HG02852 (cell line): Measurements from ENCODE around the gene LYPD8.

Experiments used
- ATAC-seq: cut with Tn5 transposase; IDR thresholded peaks from one replicate; pipeline ENCODE4 v1.9.1; 2021; ENCODE audit warnings: mild to moderate bottlenecking, moderate library complexity; ENCODE audit not compliant: unreplicated experiment

Gene LYPD8

DNA sequence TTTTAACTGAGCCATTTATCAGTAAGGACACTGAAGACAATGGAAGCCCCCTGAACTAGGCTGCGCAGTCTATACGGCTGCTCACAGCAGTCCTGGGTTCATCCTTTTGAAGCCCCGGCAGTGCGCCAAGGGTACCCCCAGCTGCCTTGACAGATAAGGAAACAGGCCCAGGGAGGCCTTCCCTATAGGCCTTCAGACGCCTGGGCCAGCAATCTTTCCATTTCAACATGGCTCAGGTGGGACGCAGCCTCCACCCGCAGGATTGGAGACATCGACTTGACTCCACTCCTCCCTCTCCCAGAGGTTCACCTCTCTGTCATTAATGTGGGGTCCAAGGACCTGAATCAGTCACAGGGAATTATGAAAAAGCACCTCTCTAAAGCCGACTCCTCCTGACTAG, 2.8 kb upstream of the LYPD8 start:
- no peak for ATAC-seq

DNA sequence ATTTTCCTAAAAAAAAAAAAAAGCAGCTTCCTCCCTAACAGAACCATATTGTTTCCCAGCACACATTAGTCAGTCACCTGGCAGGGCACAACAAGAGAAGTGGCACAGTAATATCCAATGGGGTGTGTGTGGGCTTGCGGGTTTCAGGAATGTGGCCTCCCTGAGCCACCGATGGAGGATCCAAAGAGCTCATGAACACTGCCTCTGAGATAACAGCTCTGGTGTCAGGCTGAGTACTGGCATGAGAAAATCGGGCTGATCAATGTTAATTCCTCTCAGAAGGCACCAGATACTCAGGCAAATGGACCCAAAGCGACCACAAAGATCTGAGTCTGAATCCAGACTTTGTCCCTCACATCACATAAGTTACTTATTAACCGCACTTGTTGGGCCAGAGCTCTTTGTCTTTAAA, 2.2 kb upstream of the LYPD8 start:
- no peak for ATAC-seq

DNA sequence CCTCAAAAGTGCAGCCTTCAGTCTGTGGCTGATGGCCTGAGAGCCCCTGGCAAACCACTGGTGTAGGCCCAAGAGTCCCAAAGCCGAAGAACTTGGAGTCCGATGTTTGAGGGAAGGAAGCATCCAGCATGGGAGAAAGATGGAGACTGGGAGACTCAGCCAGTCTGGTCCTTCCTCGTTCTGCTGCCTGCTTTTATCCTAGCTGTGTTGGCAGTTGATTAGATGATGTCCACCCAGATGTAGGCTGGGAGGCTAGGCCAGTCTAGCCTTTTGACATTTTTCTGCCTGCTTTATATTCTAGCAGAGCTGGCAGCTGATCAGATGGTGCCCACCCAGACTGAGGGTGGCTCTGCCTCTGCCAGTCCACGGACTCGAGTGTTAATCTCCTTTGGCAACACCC, 1.1 kb upstream of the LYPD8 start:
- ATAC-seq, result no peak

DNA sequence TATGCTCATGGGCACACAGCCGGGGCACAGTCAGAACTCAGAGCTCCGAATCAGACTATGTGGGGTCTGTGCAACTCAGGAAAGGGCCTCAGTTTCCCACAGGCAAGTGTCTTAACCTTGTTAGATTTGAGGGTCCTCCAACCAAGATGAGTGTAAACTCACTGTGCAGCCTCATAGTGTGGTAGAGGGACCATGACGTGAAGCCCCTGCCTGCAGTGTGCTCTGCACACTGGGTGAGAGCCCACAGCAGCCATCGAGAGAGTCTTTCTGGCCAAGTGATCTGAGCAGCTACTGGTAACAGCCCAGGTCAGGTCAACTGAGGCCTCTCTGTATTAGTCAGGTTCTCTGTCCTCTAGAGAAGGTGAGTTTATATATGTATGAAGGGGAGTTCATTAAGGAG, 592 bp upstream of the LYPD8 start:
- no peak for ATAC-seq

DNA sequence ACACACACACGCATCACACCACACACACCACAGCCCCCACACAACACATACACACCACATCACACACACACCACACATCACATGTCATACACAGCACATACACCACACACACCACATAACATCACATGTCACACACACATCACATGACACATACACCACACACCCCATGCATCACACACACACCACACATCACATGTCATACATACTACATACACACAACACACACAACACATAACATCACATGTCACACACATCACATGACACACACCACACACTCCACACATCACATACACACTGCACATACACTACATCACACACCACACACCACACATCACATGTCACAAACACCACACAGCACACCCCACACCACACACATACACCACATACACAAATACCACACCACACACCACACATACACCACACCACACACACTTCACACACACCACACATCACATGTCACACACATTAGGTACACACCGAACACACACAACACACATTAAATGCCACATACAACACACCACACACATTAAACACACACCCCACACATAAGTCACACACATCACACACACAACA, 1.8 kb downstream of the LYPD8 start:
- ATAC-seq, result no peak

DNA sequence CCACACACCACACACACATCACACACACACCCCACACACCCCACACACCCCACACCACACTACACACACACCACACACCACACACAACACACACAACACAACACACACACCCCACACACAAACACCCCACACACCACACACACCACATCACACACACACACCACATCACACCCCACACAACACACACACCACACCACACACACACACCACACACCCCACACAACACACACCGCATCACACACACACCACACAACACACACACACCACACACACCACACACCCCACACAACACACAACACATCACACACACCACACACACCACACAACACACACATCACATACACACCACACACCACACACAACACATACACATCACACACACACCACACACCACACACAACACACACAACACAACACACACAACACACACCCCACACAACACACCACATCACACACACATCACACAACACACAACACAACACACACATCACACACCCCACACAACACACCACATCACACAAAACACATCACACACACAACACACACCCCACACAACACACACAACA, 2.4 kb downstream of the LYPD8 start:
- ATAC-seq, result no peak

DNA sequence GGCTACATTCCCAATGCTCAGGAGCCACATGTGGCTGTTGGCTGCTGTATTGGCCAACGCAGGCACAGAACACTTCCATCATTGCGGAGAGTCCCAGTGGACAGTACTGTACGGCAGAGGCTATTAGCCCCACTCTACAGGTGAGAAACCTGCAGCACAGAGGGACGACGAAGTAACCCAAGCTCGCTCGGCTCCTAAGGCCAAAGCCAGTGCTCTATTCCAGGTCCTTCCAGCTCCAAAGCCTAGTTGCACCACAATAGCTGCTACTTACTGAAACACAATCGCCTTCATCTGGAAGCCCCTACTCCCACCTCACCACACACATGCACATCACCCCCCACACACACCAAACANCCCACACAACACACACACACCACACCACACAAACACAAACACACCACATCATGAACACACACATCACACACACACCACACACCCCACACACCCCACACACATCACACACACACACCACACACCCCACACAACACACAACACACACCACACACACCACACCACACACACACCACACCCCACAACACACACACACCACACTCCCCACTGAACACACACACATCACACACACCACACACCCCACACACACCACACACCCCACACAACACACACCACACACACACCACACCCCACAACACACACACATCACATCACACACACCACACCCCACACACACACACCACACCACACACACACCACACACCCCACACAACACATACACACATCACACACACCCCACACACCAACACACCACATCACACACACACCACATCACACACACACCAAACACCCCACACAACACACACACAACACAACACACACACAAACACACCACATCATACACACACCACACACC, 3.2 kb downstream of the LYPD8 start:
- no peak for ATAC-seq

DNA sequence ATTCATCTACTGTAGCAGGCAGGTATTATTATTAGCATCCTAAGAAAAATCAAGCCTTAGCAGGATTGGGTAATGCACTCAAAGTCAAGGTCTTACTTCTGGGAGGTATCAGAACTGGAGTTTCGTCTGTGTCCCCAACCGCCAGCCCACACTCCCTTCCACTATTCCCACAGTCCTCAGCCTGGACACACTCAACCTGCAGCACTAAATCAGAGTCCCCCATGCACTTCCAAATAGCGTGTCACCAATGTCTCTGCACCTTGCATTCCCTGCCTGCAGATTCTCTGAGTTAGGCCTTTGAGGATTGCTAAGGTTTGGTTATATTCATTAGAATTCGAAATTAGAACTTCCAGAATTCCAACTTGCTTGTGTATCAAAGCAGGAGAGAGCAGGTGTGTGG, 3.9 kb downstream of the LYPD8 start:
- ATAC-seq, result no peak

DNA sequence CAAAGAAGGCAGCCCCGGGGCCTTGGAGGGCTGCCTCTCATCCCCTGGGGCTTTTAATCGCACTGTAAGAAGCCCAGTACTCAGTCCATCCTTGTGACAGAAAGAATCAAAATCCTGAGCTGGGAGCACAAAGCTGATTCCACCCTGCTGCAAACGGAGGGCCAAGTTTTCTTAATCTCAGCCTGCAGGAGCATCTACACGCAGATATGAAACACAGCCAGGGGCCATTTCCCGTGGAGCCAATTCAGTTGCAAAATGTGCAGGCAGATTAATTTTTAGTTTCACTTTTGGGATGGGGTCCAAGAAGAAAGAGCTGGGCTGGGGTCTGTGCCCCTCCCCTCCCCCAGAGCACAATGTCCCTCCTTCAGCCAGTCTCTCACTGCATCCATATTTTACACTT, 4.4 kb downstream of the LYPD8 start:
- no peak for ATAC-seq

DNA sequence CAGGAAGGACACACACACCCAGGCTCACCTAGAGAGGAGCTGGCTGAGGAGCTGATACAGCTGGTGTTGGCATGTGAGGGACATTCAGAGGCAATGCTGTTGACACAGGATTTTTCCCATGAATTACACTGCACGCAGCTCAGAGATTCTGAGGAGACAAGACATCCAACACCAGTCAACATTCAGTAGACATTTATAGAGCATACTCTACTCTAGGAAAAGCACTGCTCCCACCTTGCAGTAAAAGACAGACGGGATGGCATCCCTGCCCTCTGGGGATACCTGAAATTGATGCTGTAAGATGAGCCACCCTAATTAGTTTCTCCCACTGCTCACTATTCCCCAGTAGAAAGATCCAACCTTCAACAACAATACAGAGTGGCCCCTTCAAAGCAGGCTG, 5.1 kb downstream of the LYPD8 start:
- ATAC-seq, result no peak

DNA sequence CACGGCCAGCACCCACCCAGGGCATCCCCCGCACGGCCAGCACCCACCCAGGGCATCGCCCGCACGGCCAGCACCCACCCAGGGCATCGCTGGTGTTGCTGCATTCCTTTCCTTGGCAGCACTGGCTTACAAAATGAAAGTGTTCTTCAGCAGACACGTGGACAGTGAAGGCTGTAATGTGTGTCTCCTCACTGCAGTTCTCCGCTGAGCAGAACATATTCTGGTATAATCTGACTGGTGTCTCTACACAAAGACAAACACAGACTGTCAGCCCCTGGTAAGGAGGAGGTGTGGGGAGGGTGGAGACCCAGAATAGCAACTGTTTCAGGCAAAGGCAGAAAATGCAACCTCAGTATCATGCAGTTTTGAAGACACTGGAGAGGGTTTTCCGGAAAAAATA, 7.3 kb downstream of the LYPD8 start:
- no peak for ATAC-seq

DNA sequence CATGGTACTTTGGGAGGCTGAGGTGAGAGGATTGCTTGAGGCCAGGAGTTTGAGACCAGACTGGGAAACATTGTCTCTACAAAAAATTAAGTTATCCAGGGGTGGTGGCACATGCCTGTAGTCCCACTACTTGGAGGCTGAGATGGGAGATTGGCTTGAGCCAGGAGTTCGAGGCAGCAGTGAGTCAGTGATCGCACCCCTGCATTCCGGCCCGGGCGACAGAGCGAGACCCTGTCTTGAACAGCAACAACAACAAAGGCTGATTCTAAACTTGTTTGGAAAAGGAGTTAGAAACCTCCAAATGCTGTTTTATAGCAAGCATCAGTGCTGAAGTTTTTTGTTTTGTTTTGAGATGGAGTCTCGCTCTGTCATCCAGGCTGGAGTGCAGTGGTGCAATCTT, 14.7 kb downstream of the LYPD8 start:
- no peak for ATAC-seq

DNA sequence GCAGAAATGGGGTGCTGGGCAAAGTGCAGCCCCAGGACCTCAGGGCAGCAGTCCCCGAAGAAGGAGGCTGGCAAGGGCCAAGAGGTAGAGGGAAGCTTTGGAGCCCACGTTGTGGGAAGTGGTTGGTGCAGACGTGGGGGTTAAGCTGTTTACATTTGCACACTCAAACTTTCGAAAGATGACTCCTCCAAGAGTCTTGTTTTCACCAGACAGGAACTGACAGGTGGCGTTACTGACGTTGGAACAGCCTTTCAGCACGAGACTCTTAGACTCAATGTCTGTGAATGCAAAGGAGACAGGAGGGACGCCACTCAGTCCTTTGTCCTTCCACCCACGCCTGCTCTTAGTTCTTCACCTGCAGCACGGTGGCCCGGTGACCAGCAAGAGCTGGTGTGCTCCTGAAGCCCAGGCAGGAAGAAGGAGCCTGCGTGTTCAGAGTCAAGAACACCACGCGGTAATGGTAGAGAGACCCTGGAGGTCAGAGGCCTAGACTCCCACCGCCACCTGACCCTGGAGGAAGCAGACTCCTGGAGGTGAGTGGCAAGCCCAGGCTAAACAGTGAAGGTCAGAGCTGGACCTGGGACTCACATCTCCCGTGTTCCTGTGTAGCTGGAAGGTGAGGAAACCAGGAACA, 15.9 kb downstream of the LYPD8 start:
- no peak for ATAC-seq

DNA sequence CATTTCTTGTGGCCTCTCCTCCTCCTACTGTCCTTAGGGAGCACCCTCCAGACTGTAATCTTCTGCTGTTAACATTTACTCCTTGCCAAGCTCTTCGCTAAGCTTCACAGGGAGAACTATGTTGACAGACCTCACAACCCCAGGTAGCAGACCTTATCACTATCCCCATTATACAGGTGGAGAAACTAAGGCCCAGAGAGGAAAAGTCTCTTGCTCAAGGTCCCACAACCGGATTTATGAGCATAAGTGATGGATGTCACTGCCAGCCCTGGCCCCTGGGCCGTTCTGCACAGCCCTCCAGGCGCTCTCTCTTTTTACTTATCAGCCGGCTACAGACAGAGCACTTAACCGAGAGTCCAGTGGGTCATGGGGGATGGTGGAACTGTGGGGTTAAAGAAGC, 18.1 kb downstream of the LYPD8 start:
- no peak for ATAC-seq

DNA sequence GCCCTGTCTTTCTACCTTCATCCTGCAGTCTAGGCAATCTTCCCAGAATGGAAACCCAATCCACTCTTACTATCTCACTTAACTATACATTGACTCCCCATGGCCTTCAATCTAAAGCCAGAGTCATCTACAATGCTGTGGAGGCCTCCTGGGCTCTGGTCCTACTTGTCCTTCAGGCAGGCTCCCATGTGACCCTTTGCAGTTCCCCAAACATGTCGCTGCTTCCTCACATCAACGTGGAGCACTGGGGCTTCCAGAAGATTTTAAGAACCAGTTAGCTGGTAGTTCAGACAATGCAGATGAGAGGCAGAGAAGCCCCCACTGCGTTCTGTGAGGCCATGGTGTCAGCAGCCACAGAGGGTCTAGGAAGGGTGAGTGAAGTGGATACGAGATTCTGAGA, 18.6 kb downstream of the LYPD8 start:
- ATAC-seq, result no peak

DNA sequence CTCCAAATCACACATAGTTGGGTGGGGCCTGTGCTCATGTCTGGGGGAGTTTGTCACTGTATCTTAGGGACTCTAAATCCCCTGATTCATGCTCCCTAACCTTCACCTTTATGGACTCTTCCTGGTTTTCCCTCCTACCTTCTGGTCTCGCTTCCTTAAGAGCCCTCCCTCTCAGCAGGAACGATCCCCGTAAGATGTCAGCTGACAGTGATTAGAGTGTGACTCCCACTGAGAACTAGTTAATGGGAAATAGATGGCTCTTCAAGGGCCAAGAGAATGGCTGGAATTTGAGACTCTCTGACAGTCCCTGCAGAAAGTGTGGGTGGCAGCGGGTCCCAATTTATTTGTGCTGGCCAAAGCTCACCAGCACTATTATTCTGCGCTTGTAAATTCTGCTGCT, 22.0 kb downstream of the LYPD8 start:
- no peak for ATAC-seq

DNA sequence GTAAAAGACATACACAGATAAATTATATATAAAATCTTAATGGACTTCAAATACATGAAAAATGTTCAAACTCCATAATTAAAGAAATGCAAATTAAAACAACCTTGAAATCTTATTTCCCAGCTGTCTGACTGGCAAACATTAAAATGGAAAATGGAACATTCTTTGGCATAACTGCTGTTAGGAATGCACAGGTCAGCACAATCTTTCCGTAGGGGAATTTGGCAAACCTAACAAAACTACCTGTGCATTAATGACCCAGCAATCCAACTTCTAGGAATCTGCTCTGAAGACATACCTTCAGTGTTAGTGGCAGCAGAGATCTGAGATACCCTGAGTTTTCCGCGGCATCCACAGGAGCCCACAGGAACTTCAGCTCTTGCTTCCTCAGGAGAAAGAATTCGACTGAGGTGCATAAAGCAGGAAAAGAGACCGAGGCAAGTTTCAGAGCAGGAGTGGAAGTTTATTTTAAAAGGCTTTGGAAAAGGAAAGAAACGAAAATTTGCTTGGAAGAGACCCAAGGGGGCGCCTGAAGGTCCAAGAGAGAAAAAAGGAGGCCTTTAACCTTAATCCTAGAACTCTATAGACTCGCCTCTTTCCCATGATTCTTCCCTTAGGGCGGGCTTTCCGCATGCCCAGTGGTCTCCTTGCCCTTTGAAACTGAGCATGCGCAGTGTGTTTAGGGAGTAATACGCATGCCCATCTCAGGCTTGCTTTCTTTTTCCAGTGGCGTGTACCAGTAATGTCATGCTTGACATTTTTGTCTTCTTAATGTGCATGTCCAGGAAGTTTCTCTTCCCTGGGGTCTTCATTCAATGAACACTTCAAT, 24.8 kb downstream of the LYPD8 start:
- no peak for ATAC-seq

DNA sequence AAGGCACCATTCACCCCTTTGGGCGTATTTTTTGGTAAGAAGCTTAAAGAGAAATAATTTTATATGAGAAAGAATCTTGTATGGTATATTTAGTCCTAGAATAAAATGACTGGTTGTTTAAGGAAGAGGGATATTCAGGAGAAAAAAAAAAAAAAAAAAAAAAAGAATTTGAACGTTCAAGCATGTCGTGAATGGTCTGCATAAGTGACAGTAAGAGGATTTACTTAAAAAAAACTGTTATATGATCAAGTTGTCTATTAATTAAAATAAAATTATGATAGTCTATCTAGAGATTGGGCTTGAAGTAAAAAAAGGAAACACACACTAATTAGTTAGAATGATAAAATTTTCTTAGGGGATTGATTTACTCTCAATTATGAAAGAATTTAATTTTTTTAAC, 41.3 kb downstream of the LYPD8 start:
- no peak for ATAC-seq

DNA sequence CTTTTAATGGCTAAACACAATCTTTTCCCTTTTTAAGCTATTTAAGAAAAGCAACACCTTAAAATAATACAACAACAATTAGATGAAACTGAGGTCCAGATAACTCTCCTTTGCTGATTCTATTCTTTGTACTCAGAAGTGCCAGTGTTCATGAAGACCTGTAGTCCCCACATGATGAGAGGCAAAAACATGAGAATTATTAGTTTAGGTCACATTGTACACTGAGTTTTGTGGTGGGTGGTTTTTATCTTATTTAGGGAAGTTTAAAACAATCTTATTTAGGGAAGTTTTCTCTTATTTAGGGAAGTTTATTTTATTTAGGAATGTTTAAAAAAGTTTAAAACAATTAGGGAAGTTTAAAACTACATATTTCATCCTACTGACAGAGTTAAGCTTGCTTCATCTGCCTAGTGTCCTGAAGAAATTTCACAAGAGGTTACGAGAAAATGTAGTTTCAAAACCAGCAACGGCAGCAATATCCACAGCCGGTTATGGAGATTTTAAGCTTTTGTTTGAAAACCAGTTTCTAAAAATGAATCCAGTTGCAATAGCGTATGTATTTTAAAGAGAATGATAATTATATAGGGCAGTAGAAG, 45.2 kb downstream of the LYPD8 start:
- no peak for ATAC-seq

DNA sequence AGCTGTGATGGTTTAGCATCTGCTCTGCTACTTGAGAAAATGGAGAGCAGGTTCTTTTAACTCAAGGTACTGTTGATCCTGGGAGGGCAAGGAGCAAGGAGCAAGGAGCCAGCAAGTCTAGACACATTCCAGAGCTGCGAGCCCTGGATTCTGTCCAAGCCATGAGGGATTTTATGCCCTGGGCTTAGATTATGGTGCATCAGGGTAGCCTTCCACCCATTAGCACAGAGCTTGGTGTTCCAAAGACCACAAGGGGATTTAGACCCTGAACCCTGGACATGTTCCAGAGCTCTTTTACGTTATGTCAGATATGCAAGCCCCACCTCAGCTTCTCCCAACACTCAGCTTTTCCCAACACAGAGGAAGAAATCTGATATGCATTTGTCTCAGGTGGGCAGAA, 51.0 kb downstream of the LYPD8 start:
- ATAC-seq, result no peak

DNA sequence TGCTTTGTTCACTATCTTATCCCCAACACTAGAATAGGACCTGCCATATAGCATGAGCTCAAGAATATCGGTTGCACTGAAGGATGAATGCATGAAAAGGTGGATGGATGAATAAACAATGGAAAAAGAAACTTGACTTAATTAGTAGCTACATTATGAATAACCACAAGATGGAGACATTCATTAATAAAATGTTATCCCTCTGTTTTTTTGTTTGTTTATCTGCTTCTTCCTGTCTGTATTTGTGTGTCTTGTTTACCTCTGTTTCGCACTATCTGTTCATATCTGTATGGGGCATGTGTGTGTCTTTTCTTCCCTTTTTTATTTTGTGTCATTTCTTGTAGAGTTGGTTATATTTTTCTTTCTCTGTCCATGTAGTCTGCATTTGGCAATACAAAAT, 51.9 kb downstream of the LYPD8 start:
- ATAC-seq, result no peak
